Body of pancreas (tissue), 4 donors: ENCODE measurements around the gene BAG5. TPM values are rescaled to one million over a fixed set of nuclear protein-coding genes. Genes with fewer than 3 reads are reported as not detected.
"Not testable (repeated sequence)": the region's sequence is repeated elsewhere in the genome, so short reads cannot be mapped to it uniquely, and the experiment has no call there.

ENCODE experiments used
- ATAC-seq: fragments of 150-250 bp; one replicate; pipeline ENCODE4 v1.9.1; 2016
- DNase-seq, 4 donors: peaks; one replicate each; pipeline ENCODE4 v3.0.0-alpha.2; 2019
- H3K27ac ChIP-seq, 4 donors: fragments of 200-600 bp; sonication (generic); 1 replicate in 3 of 4; 2 replicates in 1 of 4; pipeline versions ENCODE4 v1.5.1 to v1.6.1; 2016 to 2019; ENCODE audit warnings: mild to moderate bottlenecking in 1 of 4, mixed read lengths in 1 of 4, moderate library complexity in 1 of 4
- H3K27me3 ChIP-seq, 2 donors: fragments of 200-600 bp; sonication (generic); one replicate each; pipeline ENCODE4 v1.6.0; 2016; ENCODE audit warnings: mild to moderate bottlenecking in 1 of 2
- H3K36me3 ChIP-seq, 2 donors: fragments of 200-600 bp; sonication (generic); replicated peaks in 1 of 2; 2 replicates each; pipeline ENCODE4 v1.5.1; 2016; ENCODE audit warnings: low read depth in 2 of 2; ENCODE audit not compliant: insufficient read depth in 1 of 2
- H3K4me1 ChIP-seq: fragments of 200-600 bp; sonication (generic); one replicate; pipeline ENCODE4 v1.6.0; 2016
- H3K4me3 ChIP-seq, 2 donors: fragments of 200-600 bp; sonication (generic); 1 replicate in 1 of 2; 2 replicates in 1 of 2; pipeline ENCODE4 v1.5.1; 2016 to 2019
- H3K9me3 ChIP-seq, 3 donors: fragments of 200-600 bp; sonication (generic); 1 replicate in 2 of 3; 2 replicates in 1 of 3; pipeline ENCODE4 v1.5.1; 2016
- CTCF ChIP-seq, 7 experiments: fragments of 450-650 bp in 4 of 7; fragments of 200-600 bp in 3 of 7; sonication (generic) in 3 of 7; IDR thresholded peaks; one replicate each; pipeline ENCODE4 v1.5.1; 2016 to 2019; ENCODE audit warnings: antibody characterized with exemption in 7 of 7
- POLR2A ChIP-seq, 3 donors: fragments of 450-650 bp; IDR thresholded peaks; one replicate each; pipeline ENCODE4 v1.6.1; 2016; ENCODE audit warnings: antibody characterized with exemption in 3 of 3, mild to moderate bottlenecking in 2 of 3
- WGBS, 2 donors: methylation state at CpG; one replicate each; pipeline ENCODE4 v1.1.5; 2017; 5-methylcytosine and 5-hydroxymethylcytosine counted together
- intact Hi-C: fragments of 100-400 bp; cut with DNase I; formaldehyde crosslinking; loops from one replicate; pipeline ENCODE4 v1.15.1; 2023
- total RNA-seq, 2 donors: library from RNA; depleted of rRNA; stranded (reverse); fragments of >200 nt; gene quantifications; one replicate each; pipeline ENCODE4 v1.1.0, GENCODE V29; 2016

Gene BAG5, protein sequence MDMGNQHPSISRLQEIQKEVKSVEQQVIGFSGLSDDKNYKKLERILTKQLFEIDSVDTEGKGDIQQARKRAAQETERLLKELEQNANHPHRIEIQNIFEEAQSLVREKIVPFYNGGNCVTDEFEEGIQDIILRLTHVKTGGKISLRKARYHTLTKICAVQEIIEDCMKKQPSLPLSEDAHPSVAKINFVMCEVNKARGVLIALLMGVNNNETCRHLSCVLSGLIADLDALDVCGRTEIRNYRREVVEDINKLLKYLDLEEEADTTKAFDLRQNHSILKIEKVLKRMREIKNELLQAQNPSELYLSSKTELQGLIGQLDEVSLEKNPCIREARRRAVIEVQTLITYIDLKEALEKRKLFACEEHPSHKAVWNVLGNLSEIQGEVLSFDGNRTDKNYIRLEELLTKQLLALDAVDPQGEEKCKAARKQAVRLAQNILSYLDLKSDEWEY
- 10 to 100 TPM in 1 of 2 donors, 1 to 10 TPM in 1; 9.9 to 11.9 TPM for total RNA-seq

- DNase-seq (peak; percentile 82 to 87 (median 84)), ATAC-seq (peak; percentile 90)
- intact Hi-C loops, result no loop called here
- peaks cover 0 to 3% of the 10 kb centered on the region in 2 donors for H3K36me3 ChIP-seq
- H3K27ac ChIP-seq, result peak within 1 kb of the TSS; percentile 81 to 99 (median 94)
- peaks cover 58% of the 10 kb centered on the region for H3K4me1 ChIP-seq
- H3K27me3 ChIP-seq, result no peaks in the 10 kb centered on the region
- H3K9me3 ChIP-seq, result no peaks in the 10 kb centered on the region
- TF ChIP-seq POLR2A (IDR thresholded peaks at IDR 0.05) (peak; percentile 65 to 85 (median 82)), CTCF (IDR thresholded peaks at IDR 0.05) (peak in 2 of 7 experiments; percentile 24 to 25)
- peak within 1 kb of the TSS; percentile 88 to 100 for H3K4me3 ChIP-seq
- WGBS, 2 donors, result 1% methylated on average over 84 of the region's 109 CpGs; no CpG with 5 or more reads in 1 of the 2 donors
Measured at GRCh38 chr14:103562429-103563225, at the start of gene BAG5, which contains the start of gene COA8. Gene BAG5 (minus strand): TSS chr14:103562657. CDS start chr14:103561164, 1,493 bp downstream. Gene COA8 (plus strand): TSS chr14:103562960. CDS start chr14:103563002, 42 bp downstream.

DNA sequence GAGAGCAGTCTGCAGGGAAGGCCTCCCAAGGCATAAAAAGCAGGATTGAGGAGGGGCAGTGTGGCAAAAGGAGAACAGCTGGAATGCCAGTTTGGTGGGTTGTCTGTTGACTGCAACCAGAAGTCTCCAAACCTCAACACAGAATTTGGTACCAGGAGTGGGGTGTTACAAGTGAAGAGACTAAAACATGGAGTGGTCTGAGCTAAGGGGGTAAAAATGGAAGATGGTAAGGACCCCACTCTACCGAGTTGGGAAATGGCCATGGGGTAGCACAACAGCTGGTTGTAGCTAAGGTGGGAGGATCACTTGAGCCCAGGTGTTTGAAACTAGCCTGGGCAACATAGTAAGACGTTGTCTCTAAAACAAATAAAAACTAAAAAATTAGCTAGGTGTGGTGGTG, 48.8 kb upstream of the BAG5 start:
- 85 to 94% methylated on average over 2 of the region's 2 CpGs for WGBS, 2 donors

DNA sequence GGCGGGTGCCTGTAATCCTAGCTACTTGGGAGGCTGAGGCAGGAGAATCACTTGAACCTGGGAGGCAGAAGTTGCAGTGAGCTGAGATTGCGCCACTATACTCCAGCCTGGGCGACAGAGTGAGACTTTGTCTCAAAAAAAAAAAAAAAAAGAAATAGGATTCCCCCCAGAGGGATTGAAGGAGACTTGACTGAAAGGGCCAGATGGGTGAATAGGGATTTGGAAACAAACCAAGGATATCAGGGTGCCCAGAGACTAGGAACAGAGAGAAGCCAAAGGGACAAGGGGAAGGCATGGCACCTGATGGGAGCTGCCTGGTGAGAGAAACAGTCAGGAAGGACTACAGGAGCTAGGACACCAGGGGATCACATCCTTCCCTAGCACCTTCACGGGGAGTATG, 46.6 kb upstream of the BAG5 start:
- H3K36me3 ChIP-seq, intact Hi-C loops, ATAC-seq, H3K4me3 ChIP-seq, H3K9me3 ChIP-seq, H3K27me3 ChIP-seq, DNase-seq, H3K27ac ChIP-seq: not testable (repeated sequence)
- H3K4me1 ChIP-seq, result peaks cover 14% of the 10 kb centered on the region
- 84 to 94% methylated on average over 4 of the region's 4 CpGs for WGBS, 2 donors

More for the DNA sequence above, 48.8 kb upstream of the BAG5 start:
- intact Hi-C loops, result no loop called here
- ATAC-seq, result no peak
- no peak overlapping the region for H3K4me3 ChIP-seq
- DNase-seq, result no peak
- TF ChIP-seq POLR2A (IDR thresholded peaks at IDR 0.05) (no peak), CTCF (IDR thresholded peaks at IDR 0.05) (no peak)
- peaks cover 0 to 7% (median 0%) of the 10 kb centered on the region in 3 donors for H3K9me3 ChIP-seq
- H3K27me3 ChIP-seq, result no peaks in the 10 kb centered on the region
- no peak overlapping the region for H3K27ac ChIP-seq
- H3K36me3 ChIP-seq, result no peaks in the 10 kb centered on the region
- peaks cover 14% of the 10 kb centered on the region for H3K4me1 ChIP-seq

DNA sequence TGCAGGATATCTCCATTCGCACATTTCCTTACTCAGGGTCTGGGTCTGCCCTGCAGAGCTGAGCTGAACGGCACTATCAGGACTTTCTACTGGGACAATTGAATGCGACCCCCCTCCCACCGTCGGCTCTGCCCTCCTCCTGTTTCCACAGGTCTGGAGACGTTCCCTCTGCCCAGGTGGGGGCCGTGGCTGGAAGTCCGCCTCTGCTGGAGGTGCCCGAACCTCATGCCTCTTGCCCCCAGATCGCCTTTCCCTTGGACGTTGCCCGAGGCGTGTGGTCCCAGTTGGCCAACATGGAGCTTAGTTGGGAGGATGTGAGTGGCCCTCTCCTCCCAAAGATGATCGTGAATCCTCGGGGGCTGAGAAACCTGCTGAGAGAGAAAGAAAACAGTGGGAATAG, 45.4 kb upstream of the BAG5 start:
- no peak overlapping the region for H3K27ac ChIP-seq
- no peak for ATAC-seq
- H3K36me3 ChIP-seq, result no peaks in the 10 kb centered on the region
- WGBS, 2 donors, result 29 to 38% methylated on average over 6 to 15 of the region's 15 CpGs
- no peak for DNase-seq
- H3K4me3 ChIP-seq, result no peak overlapping the region
- no peaks in the 10 kb centered on the region for H3K27me3 ChIP-seq
- intact Hi-C loops, result no loop called here
- peaks cover 0 to 7% (median 0%) of the 10 kb centered on the region in 3 donors for H3K9me3 ChIP-seq
- H3K4me1 ChIP-seq, result peaks cover 14% of the 10 kb centered on the region
- TF ChIP-seq CTCF (IDR thresholded peaks at IDR 0.05), result no peak
